Measurements from ENCODE around the gene DNM3. TPM values are rescaled to one million over a fixed set of nuclear protein-coding genes. Genes with fewer than 3 reads are reported as not detected.

The DNM3 gene
- total RNA-seq, 1 donor from 2014 or later, result 4.7 TPM

DNA sequence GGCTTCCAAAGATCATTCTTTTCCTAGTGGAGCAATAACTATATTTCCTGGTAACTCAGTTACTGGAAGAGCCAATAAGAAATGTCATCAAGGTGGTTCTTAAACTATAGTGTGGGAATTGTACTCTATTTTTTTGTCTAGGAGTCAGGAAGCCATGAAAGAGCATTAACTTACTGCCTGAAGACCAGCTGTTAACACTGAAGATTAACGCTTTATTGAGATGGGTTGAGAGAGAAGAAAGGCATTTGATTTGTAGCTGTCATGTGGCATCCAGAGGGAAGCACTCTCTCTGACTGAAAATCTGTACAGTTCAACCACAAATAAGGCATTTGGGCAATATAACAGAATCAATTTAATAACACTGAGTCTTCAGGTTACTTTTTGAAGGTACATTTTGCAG lies 76.0 kb downstream of the DNM3 start:
- H3K36me3 Mint-ChIP-seq (ENCODE audit: low read depth, unreplicated experiment), result no peaks in the 10 kb centered on the region

GRCh38 chr1:171919891-171920887 lies 78.9 kb downstream of the DNM3 start:
- no peak overlapping the region for H3K27ac Mint-ChIP-seq (ENCODE audit: unreplicated experiment)
- Histone ChIP-seq H3K4me1 (ENCODE audit: insufficient read depth, low read length) (no peaks in the 10 kb centered on the region), H3K36me3 (ENCODE audit: insufficient read depth, low read length) (no peaks in the 10 kb centered on the region), H3K79me2 (ENCODE audit: insufficient read depth, low read length) (no peaks in the 10 kb centered on the region), H3K27me3 (ENCODE audit: insufficient read depth, low read length) (no peaks in the 10 kb centered on the region), H2AFZ (ENCODE audit: low read depth, low read length) (no peak overlapping the region), H3K4me2 (ENCODE audit: low read length) (no peak overlapping the region), H3K9me3 (ENCODE audit: insufficient read depth, low read depth, low read length) (no peaks in the 10 kb centered on the region), H3K27ac (ENCODE audit: low read depth, low read length) (no peak overlapping the region), H4K20me1 (ENCODE audit: insufficient read depth, low read length) (no peaks in the 10 kb centered on the region), H3K9ac (ENCODE audit: low read length) (no peak overlapping the region), H3K4me3 (ENCODE audit: insufficient read depth, low read depth, low read length) (no peak overlapping the region)
- peaks cover 4% of the 10 kb centered on the region for H3K4me1 Mint-ChIP-seq (ENCODE audit: low read depth, unreplicated experiment)
- no peaks in the 10 kb centered on the region for H3K36me3 Mint-ChIP-seq (ENCODE audit: low read depth, unreplicated experiment)
- no peak overlapping the region for H3K4me3 Mint-ChIP-seq (ENCODE audit: unreplicated experiment)
- no peak for DNase-seq (ENCODE audit: low read depth)
- FAIRE-seq, result no peak
- no peak for TF ChIP-seq EZH2 (IDR thresholded peaks at IDR 0.05; ENCODE audit: insufficient read depth, low read length)
- TF ChIP-seq CTCF (IDR thresholded peaks at IDR 0.05; ENCODE audit: insufficient read depth, low read depth, low read length), result no peak
- H3K9me3 Mint-ChIP-seq (ENCODE audit: unreplicated experiment), result no peaks in the 10 kb centered on the region
- H3K27me3 Mint-ChIP-seq (ENCODE audit: low read depth, unreplicated experiment), result no peaks in the 10 kb centered on the region

More for the DNA sequence above, 76.0 kb downstream of the DNM3 start:
- DNase-seq (ENCODE audit: low read depth), result no peak
- Histone ChIP-seq H3K79me2 (ENCODE audit: insufficient read depth, low read length) (no peaks in the 10 kb centered on the region), H3K27ac (ENCODE audit: low read depth, low read length) (no peak overlapping the region), H3K4me3 (ENCODE audit: insufficient read depth, low read depth, low read length) (no peak overlapping the region), H2AFZ (ENCODE audit: low read depth, low read length) (no peak overlapping the region), H3K4me1 (ENCODE audit: insufficient read depth, low read length) (no peaks in the 10 kb centered on the region), H3K4me2 (ENCODE audit: low read length) (no peak overlapping the region), H3K27me3 (ENCODE audit: insufficient read depth, low read length) (no peaks in the 10 kb centered on the region), H3K9me3 (ENCODE audit: insufficient read depth, low read depth, low read length) (no peaks in the 10 kb centered on the region), H3K36me3 (ENCODE audit: insufficient read depth, low read length) (no peaks in the 10 kb centered on the region), H4K20me1 (ENCODE audit: insufficient read depth, low read length) (no peaks in the 10 kb centered on the region), H3K9ac (ENCODE audit: low read length) (no peak overlapping the region)
- TF ChIP-seq EZH2 (IDR thresholded peaks at IDR 0.05; ENCODE audit: insufficient read depth, low read length) (no peak), CTCF (IDR thresholded peaks at IDR 0.05; ENCODE audit: insufficient read depth, low read depth, low read length) (no peak)
- H3K9me3 Mint-ChIP-seq (ENCODE audit: unreplicated experiment), result no peaks in the 10 kb centered on the region
- H3K27ac Mint-ChIP-seq (ENCODE audit: unreplicated experiment), result no peak overlapping the region
- FAIRE-seq, result no peak
- H3K27me3 Mint-ChIP-seq (ENCODE audit: low read depth, unreplicated experiment), result no peaks in the 10 kb centered on the region
- H3K4me1 Mint-ChIP-seq (ENCODE audit: low read depth, unreplicated experiment), result peaks cover 2% of the 10 kb centered on the region
- no peak overlapping the region for H3K4me3 Mint-ChIP-seq (ENCODE audit: unreplicated experiment)

DNA sequence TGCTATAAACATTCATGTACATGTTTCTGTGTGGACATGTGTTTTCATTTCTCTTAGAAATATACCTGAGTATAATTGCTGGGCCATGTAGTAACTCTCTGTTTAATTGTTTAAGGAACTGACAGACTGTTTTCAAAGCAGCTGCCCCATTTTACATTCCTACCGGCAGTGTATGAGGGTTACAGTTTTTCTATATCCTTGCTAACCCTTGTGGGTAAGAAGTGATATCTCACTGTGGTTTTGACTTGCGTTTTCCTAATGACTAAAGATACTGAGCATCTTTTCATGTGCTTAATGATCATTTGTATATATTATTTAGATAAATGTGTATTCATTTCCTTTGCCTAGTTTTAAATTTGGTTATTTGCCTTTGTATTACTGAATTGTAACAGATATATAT lies 81.7 kb downstream of the DNM3 start:
- H3K9me3 ChIP-seq (ENCODE audit: insufficient read depth, low read depth, low read length), result no peaks in the 10 kb centered on the region
- no peaks in the 10 kb centered on the region for H3K79me2 ChIP-seq (ENCODE audit: insufficient read depth, low read length)
- Mint-ChIP-seq H3K4me3 (ENCODE audit: unreplicated experiment) (no peak overlapping the region), H3K27me3 (ENCODE audit: low read depth, unreplicated experiment) (no peaks in the 10 kb centered on the region), H3K9me3 (ENCODE audit: unreplicated experiment) (peaks cover 2% of the 10 kb centered on the region), H3K4me1 (ENCODE audit: low read depth, unreplicated experiment) (peaks cover 4% of the 10 kb centered on the region), H3K36me3 (ENCODE audit: low read depth, unreplicated experiment) (no peaks in the 10 kb centered on the region), H3K27ac (ENCODE audit: unreplicated experiment) (no peak overlapping the region)
- TF ChIP-seq CTCF (IDR thresholded peaks at IDR 0.05; ENCODE audit: insufficient read depth, low read depth, low read length), result no peak
- no peak for TF ChIP-seq EZH2 (IDR thresholded peaks at IDR 0.05; ENCODE audit: insufficient read depth, low read length)
- no peak overlapping the region for H3K4me2 ChIP-seq (ENCODE audit: low read length)
- no peak overlapping the region for H2AFZ ChIP-seq (ENCODE audit: low read depth, low read length)
- H3K36me3 ChIP-seq (ENCODE audit: insufficient read depth, low read length), result no peaks in the 10 kb centered on the region
- H3K4me3 ChIP-seq (ENCODE audit: insufficient read depth, low read depth, low read length), result no peak overlapping the region
- no peak overlapping the region for H3K9ac ChIP-seq (ENCODE audit: low read length)
- no peak overlapping the region for H3K27ac ChIP-seq (ENCODE audit: low read depth, low read length)
- no peaks in the 10 kb centered on the region for H4K20me1 ChIP-seq (ENCODE audit: insufficient read depth, low read length)
- FAIRE-seq, result no peak
- H3K4me1 ChIP-seq (ENCODE audit: insufficient read depth, low read length), result no peaks in the 10 kb centered on the region
- no peak for DNase-seq (ENCODE audit: low read depth)
- H3K27me3 ChIP-seq (ENCODE audit: insufficient read depth, low read length), result no peaks in the 10 kb centered on the region
